HG02870 (cell line): ENCODE measurements around the gene RGS7.
"Not testable (repeated sequence)": the region's sequence is repeated elsewhere in the genome, so short reads cannot be mapped to it uniquely, and the experiment has no call there.

ENCODE experiments used
- ATAC-seq: cut with Tn5 transposase; IDR thresholded peaks from one replicate; pipeline ENCODE4 v1.9.1; 2021; ENCODE audit warnings: mild to moderate bottlenecking, moderate library complexity; ENCODE audit not compliant: unreplicated experiment

The RGS7 gene

DNA sequence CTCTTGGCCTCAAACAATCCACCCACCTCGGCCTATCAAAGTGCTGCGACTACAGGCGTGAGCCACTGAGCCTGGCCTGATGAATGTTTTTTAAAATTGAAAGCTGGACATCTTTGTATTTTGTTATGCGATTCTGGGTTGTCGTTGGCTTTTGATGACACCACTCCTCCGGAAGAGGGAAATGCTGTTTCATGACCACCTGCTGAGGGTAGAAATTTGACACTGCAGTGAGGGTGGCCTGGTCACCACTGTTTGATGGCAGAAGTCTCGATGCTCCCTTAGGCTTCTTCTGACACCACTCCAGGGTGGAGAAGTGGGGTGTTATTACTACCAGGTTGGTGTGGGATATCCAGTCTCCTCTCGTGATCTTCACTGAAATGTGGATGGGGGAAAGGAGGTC, 357.2 kb downstream of the RGS7 start:
- ATAC-seq: no peak

- no peak for ATAC-seq
These were observed 358.5 kb downstream of the RGS7 start for GRCh38 chr1:240998441-240999015.

GRCh38 chr1:240998024-240998423, 359.0 kb downstream of the RGS7 start:
- no peak for ATAC-seq

- ATAC-seq: no peak
These were observed 364.0 kb downstream of the RGS7 start for GRCh38 chr1:240993004-240993403.

GRCh38 chr1:240991230-240991629, 365.8 kb downstream of the RGS7 start:
- ATAC-seq: no peak

GRCh38 chr1:240987928-240988327, 369.1 kb downstream of the RGS7 start:
- ATAC-seq: no peak

- ATAC-seq: no peak
These were observed 371.9 kb downstream of the RGS7 start for GRCh38 chr1:240985081-240985480.

- no peak for ATAC-seq
These were observed 376.7 kb downstream of the RGS7 start for GRCh38 chr1:240980342-240980741.

- ATAC-seq: no peak
These were observed 380.3 kb downstream of the RGS7 start for GRCh38 chr1:240976685-240977084.

DNA sequence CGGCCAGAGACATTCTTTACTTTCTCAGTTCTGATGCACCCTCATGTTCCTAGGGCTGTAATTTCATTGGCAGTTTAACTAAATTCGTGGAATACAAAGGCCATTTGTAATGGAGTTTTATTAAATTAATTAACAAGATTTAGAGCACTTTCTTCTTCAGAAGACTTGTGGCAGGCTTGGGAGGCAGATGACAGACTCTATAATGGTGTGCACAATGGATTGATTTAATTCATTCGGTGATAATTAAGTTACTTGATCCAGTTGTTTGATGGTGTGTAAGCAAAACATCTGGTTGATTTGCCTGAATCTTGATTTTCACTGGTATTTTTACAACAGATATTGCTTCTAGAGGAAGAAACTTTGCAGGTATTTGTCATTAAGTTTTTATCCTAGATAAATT, 383.1 kb downstream of the RGS7 start:
- no peak for ATAC-seq

- not testable (repeated sequence) for ATAC-seq
These were observed 384.9 kb downstream of the RGS7 start for GRCh38 chr1:240972059-240972458.

DNA sequence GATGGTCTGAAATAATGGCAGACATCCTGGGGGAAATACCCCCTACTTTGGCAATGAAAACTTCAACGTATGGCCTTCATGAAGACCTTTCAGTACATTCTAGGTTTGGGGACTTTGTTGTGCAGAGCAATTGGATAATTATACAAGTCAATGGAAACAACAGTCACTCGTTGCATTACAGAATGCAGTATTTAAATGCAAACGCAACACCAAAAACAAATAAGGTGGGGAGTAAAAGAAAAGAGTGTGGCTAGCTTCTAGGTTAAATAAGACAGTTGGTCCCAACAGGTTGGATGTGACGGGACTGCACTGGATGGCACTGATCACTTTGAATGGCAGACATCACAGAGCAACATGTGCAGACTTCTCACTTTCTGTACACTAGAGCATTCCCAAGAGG, 386.8 kb downstream of the RGS7 start:
- no peak for ATAC-seq

DNA sequence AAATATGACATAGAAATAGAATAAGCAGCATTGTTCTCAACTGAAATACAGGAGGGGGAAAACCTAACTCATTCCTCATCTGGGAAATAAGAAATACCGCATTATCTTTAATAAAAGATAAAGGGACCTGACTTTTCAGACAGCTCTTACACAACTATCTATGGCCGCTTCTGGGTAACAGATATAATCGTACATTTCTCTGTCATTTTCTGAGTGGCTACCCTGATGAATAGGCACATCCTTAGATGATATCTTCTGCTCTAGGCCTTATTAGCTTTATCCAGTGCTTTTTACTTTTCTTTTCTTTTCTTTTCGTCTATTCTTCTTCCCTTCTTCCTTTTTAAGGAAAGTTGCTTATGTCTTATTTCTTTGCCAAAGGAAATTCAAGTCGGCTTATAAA, 388.1 kb downstream of the RGS7 start:
- no peak for ATAC-seq

- ATAC-seq: no peak
These were observed 389.8 kb downstream of the RGS7 start for GRCh38 chr1:240967070-240967724.

GRCh38 chr1:240965581-240966091, 391.4 kb downstream of the RGS7 start:
- ATAC-seq: no peak

DNA sequence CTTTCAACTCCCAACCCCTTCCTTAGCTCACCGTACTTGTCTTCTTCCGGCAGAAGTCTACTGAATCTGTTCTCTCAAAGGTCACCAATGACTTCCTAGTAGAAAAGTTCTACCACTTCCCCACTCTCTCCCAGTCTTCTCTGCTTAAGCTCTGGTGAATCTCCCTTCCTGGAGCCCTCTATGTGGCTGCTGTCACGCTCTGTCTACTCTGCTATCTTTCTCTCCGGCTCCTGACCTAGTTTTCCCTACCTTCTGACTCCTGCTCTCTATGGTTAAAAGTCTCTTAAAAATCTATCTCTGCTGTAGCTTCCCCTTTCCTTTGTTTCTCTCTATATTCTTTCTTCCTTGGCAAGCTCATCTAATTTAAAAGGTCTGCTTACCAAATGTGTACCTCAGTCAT, 394.9 kb downstream of the RGS7 start:
- no peak for ATAC-seq

GRCh38 chr1:240956424-240956823, 400.6 kb downstream of the RGS7 start:
- ATAC-seq: no peak

DNA sequence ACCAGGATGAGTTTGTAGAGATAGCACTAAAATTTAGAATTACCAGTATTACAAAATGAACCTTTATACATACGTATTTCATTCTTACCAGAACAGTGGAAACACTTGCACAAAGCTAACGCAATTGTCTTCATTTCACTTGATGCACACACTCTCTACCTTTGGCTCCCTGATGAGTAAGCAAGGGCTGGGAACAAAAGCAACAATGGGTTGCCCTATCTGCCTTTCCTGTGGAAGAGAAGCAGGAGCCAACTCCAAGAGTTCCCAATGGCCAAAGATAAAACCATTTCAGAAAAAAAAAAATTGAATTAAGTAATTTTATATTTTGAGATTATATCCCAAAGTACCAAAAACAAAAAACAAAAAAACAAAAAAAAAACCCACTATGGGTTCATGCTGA, 401.0 kb downstream of the RGS7 start:
- no peak for ATAC-seq

- no peak for ATAC-seq
These were observed 409.4 kb downstream of the RGS7 start for GRCh38 chr1:240947438-240948224.

- ATAC-seq: no peak
These were observed 410.1 kb downstream of the RGS7 start for GRCh38 chr1:240946926-240947325.

DNA sequence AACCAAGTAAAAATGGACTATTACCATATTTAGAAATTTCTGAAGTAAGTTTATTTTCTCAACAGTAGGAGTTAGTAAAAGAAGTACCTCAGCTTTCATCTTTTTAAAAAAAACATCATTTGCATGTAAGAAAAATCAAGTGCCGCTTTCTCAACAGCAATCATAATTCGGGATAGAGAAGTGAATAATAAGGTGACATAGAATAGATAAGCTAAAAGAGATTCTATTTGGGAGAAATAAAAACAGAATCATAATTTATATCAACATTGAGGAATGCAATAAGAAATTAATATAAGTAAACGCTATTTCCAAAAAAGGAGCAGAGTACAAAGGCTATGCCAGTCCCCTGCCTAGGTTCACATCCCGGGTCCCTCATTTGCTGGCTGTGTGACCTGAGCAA, 414.1 kb downstream of the RGS7 start:
- ATAC-seq: no peak
